H1 (cell line): ENCODE results near the gene MCHR1. TPM values are rescaled to one million over a fixed set of nuclear protein-coding genes. Genes with fewer than 3 reads are reported as not detected.

Experiments used
- CTCF ChIA-PET: fragments of 300-600 bp; sonication (Branson Sonifier 250); formaldehyde crosslinking; loops from one replicate; lab custom pipeline; 2021; ENCODE audit not compliant: partially characterized antibody; lab: Charles Lee
- POLR2A ChIA-PET: fragments of 300-600 bp; sonication (Branson Sonifier 250); formaldehyde crosslinking; loops from one replicate; lab custom pipeline; 2021; ENCODE audit warnings: inconsistent platforms; ENCODE audit not compliant: partially characterized antibody; lab: Charles Lee
- DNase-seq, 2 experiments: peaks; one replicate each; pipeline versions ENCODE4 v3.0.0 to v3.0.0-alpha.2; 2010 to 2022; ENCODE audit warnings: low spot score in 2 of 2, low read depth in 1 of 2, mixed read lengths in 1 of 2
- FAIRE-seq: peaks from 2 replicates; lab custom pipeline; 2011; peaks lifted over from hg19 to GRCh38; lab: Jason Lieb, UNC
- H2AFZ ChIP-seq: 2 replicates; pipeline ENCODE4 v1.8.1; 2012; ENCODE audit warnings: low read length, inconsistent platforms
- H2AK5ac ChIP-seq: 2 replicates; pipeline ENCODE4 v1.6.1; 2013; ENCODE audit warnings: low read depth, low read length
- H2BK120ac ChIP-seq: replicated peaks from 2 replicates; pipeline ENCODE3; 2013; ENCODE audit warnings: low read depth, low read length, inconsistent platforms
- H2BK12ac ChIP-seq: 2 replicates; pipeline ENCODE4 v1.6.1; 2013; ENCODE audit warnings: low read depth, low read length
- H2BK15ac ChIP-seq: 2 replicates; pipeline ENCODE4 v1.6.1; 2013; ENCODE audit warnings: low read length
- H2BK20ac ChIP-seq: 2 replicates; pipeline ENCODE4 v1.6.1; 2013; ENCODE audit warnings: low read length
- H2BK5ac ChIP-seq: 2 replicates; pipeline ENCODE4 v1.6.1; 2013; ENCODE audit warnings: low read depth, low read length
- H3K14ac ChIP-seq: 2 replicates; pipeline ENCODE4 v1.6.1; 2013; ENCODE audit warnings: inconsistent platforms; ENCODE audit not compliant: insufficient read length
- H3K18ac ChIP-seq: 2 replicates; pipeline ENCODE4 v1.6.1; 2013; ENCODE audit warnings: low read length; ENCODE audit errors: extremely low read depth
- H3K23ac ChIP-seq: 2 replicates; pipeline ENCODE4 v1.6.1; 2013; ENCODE audit warnings: inconsistent platforms; ENCODE audit not compliant: insufficient read length
- H3K23me2 ChIP-seq: 2 replicates; pipeline ENCODE4 v1.6.1; 2013; ENCODE audit warnings: low read depth, low read length
- H3K27ac ChIP-seq: 2 replicates; pipeline ENCODE4 v1.6.1; 2011; ENCODE audit warnings: low read depth, low read length, inconsistent platforms
- H3K27me3 ChIP-seq, 4 experiments: replicated peaks in 1 of 4; 1 replicate in 1 of 4; 2 replicates in 3 of 4; pipeline versions ENCODE4 v1.6.1 to v1.8.1; 2011 to 2013; ENCODE audit warnings: low read length in 3 of 4, mild to moderate bottlenecking in 3 of 4, inconsistent platforms in 2 of 4, mixed read lengths in 2 of 4, moderate library complexity in 1 of 4; ENCODE audit not compliant: control insufficient read depth in 3 of 4, insufficient read depth in 3 of 4; ENCODE audit errors: extremely low read depth in 1 of 4
- H3K36me3 ChIP-seq, 4 experiments: 2 replicates each; pipeline versions ENCODE4 v1.6.1 to v1.8.1; 2011 to 2013; ENCODE audit warnings: mild to moderate bottlenecking in 4 of 4, low read length in 3 of 4, moderate library complexity in 2 of 4, control low read depth in 1 of 4, inconsistent platforms in 1 of 4; ENCODE audit not compliant: insufficient read depth in 4 of 4, control insufficient read depth in 2 of 4
- H3K4ac ChIP-seq: replicated peaks from 2 replicates; pipeline ENCODE3; 2013; ENCODE audit warnings: low read length, low read depth, mixed read lengths, inconsistent platforms; ENCODE audit not compliant: insufficient read length
- H3K4me1 ChIP-seq, 4 experiments: replicated peaks in 1 of 4; 1 replicate in 1 of 4; 2 replicates in 3 of 4; pipeline versions ENCODE4 v1.6.1 to v1.8.1; 2011 to 2013; ENCODE audit warnings: low read length in 3 of 4, inconsistent platforms in 2 of 4, mixed read lengths in 1 of 4; ENCODE audit not compliant: insufficient read depth in 4 of 4, control insufficient read depth in 3 of 4
- H3K4me2 ChIP-seq, 2 experiments: 2 replicates each; pipeline versions ENCODE4 v1.6.1 to v1.8.1; 2011 to 2013; ENCODE audit warnings: low read depth in 2 of 2, low read length in 2 of 2, control low read depth in 1 of 2, inconsistent platforms in 1 of 2, mild to moderate bottlenecking in 1 of 2; ENCODE audit not compliant: insufficient read depth in 1 of 2
- H3K4me3 ChIP-seq, 4 experiments: fragments of 200-600, 300-600 bp in 1 of 4; sonication (generic), shearing (Covaris generic), sonication (Bioruptor Twin) in 1 of 4; 2 replicates each; pipeline versions ENCODE4 v1.5.1 to v1.8.1; 2011 to 2016; ENCODE audit warnings: low read length in 4 of 4, low read depth in 3 of 4, control low read depth in 2 of 4, inconsistent platforms in 2 of 4, mild to moderate bottlenecking in 2 of 4, mixed read lengths in 1 of 4, moderate library complexity in 1 of 4; ENCODE audit not compliant: insufficient read depth in 2 of 4; ENCODE audit errors: extremely low read depth in 1 of 4
- H3K56ac ChIP-seq: replicated peaks from 2 replicates; pipeline ENCODE3; 2013; ENCODE audit warnings: low read depth, mild to moderate bottlenecking, mixed read lengths, low read length, inconsistent platforms; ENCODE audit not compliant: insufficient read length
- H3K79me1 ChIP-seq: 2 replicates; pipeline ENCODE4 v1.6.1; 2013; ENCODE audit warnings: low read depth, low read length, control low read depth
- H3K79me2 ChIP-seq, 2 experiments: 2 replicates each; pipeline versions ENCODE4 v1.6.1 to v1.8.1; 2012 to 2013; ENCODE audit warnings: low read length in 2 of 2, mild to moderate bottlenecking in 2 of 2, inconsistent platforms in 1 of 2; ENCODE audit not compliant: insufficient read depth in 2 of 2, control insufficient read depth in 1 of 2
- H3K9ac ChIP-seq, 4 experiments: replicated peaks in 1 of 4; 1 replicate in 1 of 4; 2 replicates in 3 of 4; pipeline versions ENCODE4 v1.6.1 to v1.8.1; 2011 to 2013; ENCODE audit warnings: low read depth in 3 of 4, low read length in 3 of 4, control low read depth in 2 of 4, mild to moderate bottlenecking in 2 of 4, moderate library complexity in 2 of 4, inconsistent platforms in 1 of 4; ENCODE audit errors: extremely low read depth in 1 of 4
- H3K9me3 ChIP-seq, 2 experiments: 2 replicates each; pipeline versions ENCODE4 v1.6.1 to v1.8.1; 2012 to 2013; ENCODE audit warnings: mild to moderate bottlenecking in 2 of 2, moderate library complexity in 2 of 2, control low read depth in 1 of 2, inconsistent platforms in 1 of 2, low read depth in 1 of 2, low read length in 1 of 2, mixed read lengths in 1 of 2; ENCODE audit not compliant: insufficient read depth in 2 of 2
- H4K20me1 ChIP-seq, 2 experiments: replicated peaks in 1 of 2; 2 replicates each; pipeline versions ENCODE3 to v1.8.1; 2011 to 2013; ENCODE audit warnings: inconsistent platforms in 2 of 2, low read length in 2 of 2, mild to moderate bottlenecking in 1 of 2; ENCODE audit not compliant: insufficient read depth in 2 of 2, control insufficient read depth in 1 of 2
- H4K5ac ChIP-seq: 2 replicates; pipeline ENCODE4 v1.6.1; 2013; ENCODE audit warnings: low read length, low read depth, mixed read lengths, inconsistent platforms; ENCODE audit not compliant: insufficient read length
- H4K8ac ChIP-seq: 2 replicates; pipeline ENCODE4 v1.8.0; 2013; ENCODE audit warnings: mild to moderate bottlenecking, moderate library complexity, low read length, inconsistent platforms; ENCODE audit not compliant: insufficient read depth; ENCODE audit errors: extremely low read depth
- H4K91ac ChIP-seq: replicated peaks from 2 replicates; pipeline ENCODE3; 2013; ENCODE audit warnings: low read length, mixed read lengths, inconsistent platforms; ENCODE audit not compliant: insufficient read length
- EZH2 ChIP-seq: fragments of 200-600 bp; sonication (generic); IDR thresholded peaks from 2 replicates; pipeline ENCODE4 v1.7.1; 2012; ENCODE audit warnings: low read depth, mild to moderate bottlenecking, moderate library complexity, low read length, inconsistent platforms; ENCODE audit not compliant: severe bottlenecking
- JUN ChIP-seq: IDR thresholded peaks from 2 replicates; pipeline ENCODE4 v1.6.1; 2011; ENCODE audit warnings: low read depth, mild to moderate bottlenecking, improper control_type of control experiment, low read length
- KDM4A ChIP-seq: IDR thresholded peaks from one replicate; pipeline ENCODE4 v1.7.1; 2012; ENCODE audit warnings: low read depth, mild to moderate bottlenecking, moderate library complexity, low read length, inconsistent platforms; ENCODE audit not compliant: severe bottlenecking
- POU5F1 ChIP-seq: IDR thresholded peaks from 2 replicates; pipeline ENCODE4 v1.6.1; 2011; ENCODE audit warnings: low read depth, mild to moderate bottlenecking, low read length, moderate library complexity
- RBBP5 ChIP-seq: IDR thresholded peaks from 2 replicates; pipeline ENCODE4 v1.7.1; 2012; ENCODE audit warnings: low read depth, mild to moderate bottlenecking, inconsistent platforms, low read length, moderate library complexity, borderline replicate concordance
- SUZ12 ChIP-seq: fragments of 200-600 bp; sonication (generic); IDR thresholded peaks from 2 replicates; pipeline ENCODE4 v1.6.1; 2012; ENCODE audit warnings: mild to moderate bottlenecking, inconsistent platforms, low read length, moderate library complexity, mixed read lengths
- YY1 ChIP-seq: IDR thresholded peaks from 2 replicates; pipeline ENCODE4 v1.6.1; 2011; ENCODE audit warnings: low read depth, mild to moderate bottlenecking, low read length
- WGBS, 2 experiments: shearing (Covaris generic) in 1 of 2; methylation state at CpG; one replicate each; pipeline versions ENCODE4 v1.1.6 to v1.1.7; 2013 to 2015; ENCODE audit warnings: low lambda C conversion rate in 2 of 2, mixed read lengths in 2 of 2, inconsistent platforms in 1 of 2, low coverage in 1 of 2, missing lambda C conversion rate in 1 of 2; ENCODE audit not compliant: insufficient replicate concordance in 2 of 2, insufficient coverage in 1 of 2, insufficient read length in 1 of 2; ENCODE audit errors: extremely low coverage in 1 of 2, missing lambda C conversion rate in 1 of 2; 5-methylcytosine and 5-hydroxymethylcytosine counted together
- polyA plus RNA-seq, 7 experiments: library from polyadenylated mRNA; depleted of rRNA in 3 of 7; stranded (reverse) in 5 of 7; unstranded in 2 of 7; fragments of >200 nt in 5 of 7; fragments of 200-250 nt in 2 of 7; gene quantifications; 1 replicate in 5 of 7; 2 replicates in 1 of 7; 4 replicates in 1 of 7; pipeline versions ENCODE4 v1.2.1 to v1.2.3, GENCODE V29; 2011 to 2013; ENCODE audit warnings: missing spikeins in 2 of 7, mixed read lengths in 2 of 7
- total RNA-seq: library from RNA; stranded (reverse); fragmentation: NEBNext Ultra II Directional; extraction: Animal tissue kit (Norgen Biotek cat#: 25700); gene quantifications from 2 replicates; pipeline ENCODE4 v1.2.1, GENCODE V29; 2021

The MCHR1 gene
- total and polyA plus RNA-seq, 2 of the 8 experiments (the other 6 are each of a cell fraction or from before 2014, with no cell fraction given): 0.91 to 7.6 TPM

DNA sequence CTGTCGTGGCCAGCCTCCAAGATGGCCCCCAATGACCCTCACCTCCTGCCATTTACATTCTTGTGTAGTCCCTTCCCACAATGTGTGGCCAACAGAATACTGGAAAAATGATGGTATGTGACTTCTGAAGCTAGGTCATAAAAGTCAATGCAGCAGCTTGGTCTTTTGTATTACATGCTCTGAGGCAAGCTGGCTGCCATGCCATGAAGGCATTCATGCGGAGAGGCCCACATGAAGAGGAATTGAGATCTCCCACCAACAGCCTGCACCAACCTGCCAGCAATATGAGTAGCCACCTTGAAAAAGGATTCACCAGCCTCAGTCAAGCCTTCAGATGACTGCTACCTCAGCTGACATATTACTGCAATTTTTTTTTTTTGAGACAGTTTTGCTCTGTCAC lies 47.4 kb upstream of the MCHR1 start:
- no peak overlapping the region for H3K18ac ChIP-seq
- no peak overlapping the region for H2BK120ac ChIP-seq
- no peak overlapping the region for H2AFZ ChIP-seq
- no peak overlapping the region for H3K23ac ChIP-seq
- POLR2A ChIA-PET: interaction anchor here (0.9 kb wide), 1 partner anchor 206 kb away, joined by 6 read pairs; no protein-coding TSS in a partner anchor
- H3K4ac ChIP-seq: no peak overlapping the region
- peaks cover 8% of the 10 kb centered on the region; the same call in 1 of the 2 replicates for H3K23me2 ChIP-seq
- no peak overlapping the region for H3K4me3 ChIP-seq
- H3K27me3 ChIP-seq: no peaks in the 10 kb centered on the region
- H2BK12ac ChIP-seq: no peak overlapping the region
- H2AK5ac ChIP-seq: no peak overlapping the region
- H4K91ac ChIP-seq: no peak overlapping the region
- no peak overlapping the region for H4K5ac ChIP-seq
- no peak overlapping the region for H3K4me2 ChIP-seq
- H3K14ac ChIP-seq: no peak overlapping the region
- no peak overlapping the region for H2BK5ac ChIP-seq
- H3K4me1 ChIP-seq: peaks cover 0 to 8% (median 4%) of the 10 kb centered on the region in 4 experiments; a peak in 4 of 7 replicates
- no peak overlapping the region for H4K8ac ChIP-seq
- H3K27ac ChIP-seq: no peak overlapping the region
- no peak overlapping the region for H2BK15ac ChIP-seq
- peaks cover 14 to 84% of the 10 kb centered on the region in 2 experiments for H3K79me2 ChIP-seq
- H3K56ac ChIP-seq: no peak overlapping the region
- H3K36me3 ChIP-seq: no peaks in the 10 kb centered on the region
- DNase-seq: no peak
- CTCF ChIA-PET: interaction anchor here (0.6 to 2.0 kb wide), 4 partner anchors 14 to 687 kb away, joined by 3 to 6 read pairs (median 4); no protein-coding TSS in a partner anchor
- H2BK20ac ChIP-seq: no peak overlapping the region
- H4K20me1 ChIP-seq: peaks cover 8 to 16% of the 10 kb centered on the region in 2 experiments
- FAIRE-seq: no peak
- H3K79me1 ChIP-seq: peaks cover 14% of the 10 kb centered on the region
- no peaks in the 10 kb centered on the region for H3K9me3 ChIP-seq
- no peak overlapping the region for H3K9ac ChIP-seq
- TF ChIP-seq EZH2 (no peak), POU5F1 (no peak), SUZ12 (no peak), KDM4A (no peak), RBBP5 (no peak), JUN (no peak), YY1 (0 out of 2 replicates have a peak, but pooled peaks have one; percentile 38)
- 92% methylated on average over 2 of the region's 2 CpGs; no CpG with 5 or more reads in 1 of the 2 experiments for WGBS, 2 experiments
